ENCODE data around the gene CFAP299.

The CFAP299 gene

DNA sequence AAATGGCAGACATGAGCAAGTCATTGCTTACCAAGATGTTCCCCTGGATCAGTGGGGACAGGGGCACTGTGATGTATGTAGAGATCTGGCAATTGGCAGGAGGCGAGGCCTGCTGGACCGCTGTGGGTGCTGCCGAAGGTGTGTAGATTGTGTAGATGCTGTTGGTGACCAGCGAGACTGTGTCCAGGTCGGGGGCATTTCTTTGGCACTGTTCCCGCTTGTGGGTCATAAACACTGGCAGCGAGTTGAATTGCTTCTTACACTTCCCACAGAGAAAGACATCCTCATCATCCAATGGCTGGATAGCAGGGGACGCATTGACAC, 52.7 kb downstream of the CFAP299 start:
- H3K79me2 ChIP-seq (ENCODE audit: insufficient read depth, low read length) = no peaks in the 10 kb centered on the region
- no peak overlapping the region for H2AFZ ChIP-seq (ENCODE audit: low read depth, low read length, severe bottlenecking)

DNA sequence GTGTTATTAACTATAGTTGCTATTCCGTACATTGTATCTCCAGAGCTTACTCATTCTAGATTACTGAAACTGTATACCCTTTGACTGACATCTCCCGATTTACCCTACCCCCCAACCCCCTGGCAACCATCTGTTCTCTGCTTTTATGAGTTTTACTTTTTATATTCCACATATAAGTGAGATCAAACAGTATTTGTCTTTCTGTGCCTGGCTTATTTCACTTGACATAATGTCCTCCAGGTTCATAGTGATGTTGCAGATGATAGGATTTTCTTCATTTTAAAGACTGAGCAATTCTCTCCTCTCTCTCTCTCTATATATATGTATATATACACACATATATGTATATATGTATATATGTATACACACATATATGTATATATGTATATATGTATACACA, 54.6 kb downstream of the CFAP299 start:
- no peaks in the 10 kb centered on the region for H4K20me1 ChIP-seq (ENCODE audit: low read depth, low read length)
- H3K27me3 ChIP-seq (ENCODE audit: low read length) = no peaks in the 10 kb centered on the region
- no peaks in the 10 kb centered on the region for H3K36me3 ChIP-seq (ENCODE audit: low read length)
- H3K27ac ChIP-seq (ENCODE audit: low read depth, low read length) = no peak overlapping the region
- TF ChIP-seq EZH2phosphoT487 (conservative IDR thresholded peaks at IDR 0.05; ENCODE audit: low read length) = no peak
- TF ChIP-seq, protein P1, sequence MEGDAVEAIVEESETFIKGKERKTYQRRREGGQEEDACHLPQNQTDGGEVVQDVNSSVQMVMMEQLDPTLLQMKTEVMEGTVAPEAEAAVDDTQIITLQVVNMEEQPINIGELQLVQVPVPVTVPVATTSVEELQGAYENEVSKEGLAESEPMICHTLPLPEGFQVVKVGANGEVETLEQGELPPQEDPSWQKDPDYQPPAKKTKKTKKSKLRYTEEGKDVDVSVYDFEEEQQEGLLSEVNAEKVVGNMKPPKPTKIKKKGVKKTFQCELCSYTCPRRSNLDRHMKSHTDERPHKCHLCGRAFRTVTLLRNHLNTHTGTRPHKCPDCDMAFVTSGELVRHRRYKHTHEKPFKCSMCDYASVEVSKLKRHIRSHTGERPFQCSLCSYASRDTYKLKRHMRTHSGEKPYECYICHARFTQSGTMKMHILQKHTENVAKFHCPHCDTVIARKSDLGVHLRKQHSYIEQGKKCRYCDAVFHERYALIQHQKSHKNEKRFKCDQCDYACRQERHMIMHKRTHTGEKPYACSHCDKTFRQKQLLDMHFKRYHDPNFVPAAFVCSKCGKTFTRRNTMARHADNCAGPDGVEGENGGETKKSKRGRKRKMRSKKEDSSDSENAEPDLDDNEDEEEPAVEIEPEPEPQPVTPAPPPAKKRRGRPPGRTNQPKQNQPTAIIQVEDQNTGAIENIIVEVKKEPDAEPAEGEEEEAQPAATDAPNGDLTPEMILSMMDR (IDR thresholded peaks at IDR 0.05; ENCODE audit: insufficient read depth, low read length, poor library complexity, severe bottlenecking) = no peak
- H3F3A ChIP-seq (ENCODE audit: insufficient read depth) = no peaks in the 10 kb centered on the region
- no peak overlapping the region for H3K4me3 ChIP-seq (ENCODE audit: insufficient read depth, low read length, poor library complexity, severe bottlenecking)
- no peaks in the 10 kb centered on the region for H3K9me2 ChIP-seq (replicated peaks; ENCODE audit: insufficient read depth, low read length)
- no peak overlapping the region for H2AFZ ChIP-seq (ENCODE audit: low read depth, low read length, severe bottlenecking)
- H3K9ac ChIP-seq (ENCODE audit: low read length) = no peak overlapping the region
- no peaks in the 10 kb centered on the region for H3K9me3 ChIP-seq (ENCODE audit: insufficient read depth, low read length)
- H3K79me2 ChIP-seq (ENCODE audit: insufficient read depth, low read length) = no peaks in the 10 kb centered on the region
- no peak overlapping the region for H3K4me2 ChIP-seq (ENCODE audit: low read depth, low read length, poor library complexity, severe bottlenecking)

More for the DNA sequence above, 52.7 kb downstream of the CFAP299 start:
- TF ChIP-seq, protein P1 (IDR thresholded peaks at IDR 0.05; ENCODE audit: insufficient read depth, low read length, poor library complexity, severe bottlenecking) = no peak
- TF ChIP-seq EZH2phosphoT487 (conservative IDR thresholded peaks at IDR 0.05; ENCODE audit: low read length) = no peak
- no peaks in the 10 kb centered on the region for H3K9me3 ChIP-seq (ENCODE audit: insufficient read depth, low read length)
- H3K4me2 ChIP-seq (ENCODE audit: low read depth, low read length, poor library complexity, severe bottlenecking) = no peak overlapping the region
- H3K36me3 ChIP-seq (ENCODE audit: low read length) = no peaks in the 10 kb centered on the region
- H3K9ac ChIP-seq (ENCODE audit: low read length) = no peak overlapping the region
- no peaks in the 10 kb centered on the region for H4K20me1 ChIP-seq (ENCODE audit: low read depth, low read length)
- no peak overlapping the region for H3K4me3 ChIP-seq (ENCODE audit: insufficient read depth, low read length, poor library complexity, severe bottlenecking)
- H3K27me3 ChIP-seq (ENCODE audit: low read length) = no peaks in the 10 kb centered on the region
- H3F3A ChIP-seq (ENCODE audit: insufficient read depth) = no peaks in the 10 kb centered on the region
- H3K9me2 ChIP-seq (replicated peaks; ENCODE audit: insufficient read depth, low read length) = no peaks in the 10 kb centered on the region
- no peak overlapping the region for H3K27ac ChIP-seq (ENCODE audit: low read depth, low read length)

DNA sequence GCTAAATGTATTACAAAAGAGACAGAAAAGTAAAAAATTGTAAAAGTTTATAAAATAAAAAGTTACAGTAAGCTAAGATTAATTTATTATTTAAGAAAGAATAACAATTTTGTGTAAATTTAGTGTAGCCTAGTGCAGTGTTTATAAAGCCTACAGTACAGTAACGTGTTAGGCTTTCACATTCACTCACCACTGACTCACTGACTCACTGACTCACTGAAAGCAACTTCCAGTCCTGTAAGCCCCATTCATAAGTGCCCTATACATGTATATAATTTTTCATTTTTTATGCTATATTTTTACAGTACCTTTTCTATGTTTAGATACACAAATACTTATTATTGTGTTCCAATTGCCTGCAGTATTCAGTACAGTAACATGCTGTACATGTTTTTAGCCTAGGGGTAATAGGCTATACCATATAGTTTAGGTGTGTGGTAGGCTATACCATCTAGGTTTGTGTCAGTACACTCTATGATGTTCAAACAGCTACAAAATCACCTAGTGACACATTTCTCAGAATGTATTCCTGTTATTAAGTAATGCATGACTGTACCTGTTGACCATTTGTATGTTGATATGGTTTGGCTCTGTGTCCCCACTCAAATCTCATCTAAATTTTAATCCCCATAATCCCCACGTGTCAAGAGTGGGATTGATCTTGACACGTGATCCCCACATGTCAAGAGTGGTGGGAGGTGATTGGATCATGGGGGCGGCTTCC, 57.9 kb downstream of the CFAP299 start:
- H3K27me3 ChIP-seq (ENCODE audit: low read length) = no peaks in the 10 kb centered on the region
- no peak overlapping the region for H3K9ac ChIP-seq (ENCODE audit: low read length)
- TF ChIP-seq, protein P1 (IDR thresholded peaks at IDR 0.05; ENCODE audit: insufficient read depth, low read length, poor library complexity, severe bottlenecking) = no peak
- H3F3A ChIP-seq (ENCODE audit: insufficient read depth) = no peaks in the 10 kb centered on the region
- H3K27ac ChIP-seq (ENCODE audit: low read depth, low read length) = no peak overlapping the region
- no peaks in the 10 kb centered on the region for H3K36me3 ChIP-seq (ENCODE audit: low read length)
- no peak overlapping the region for H2AFZ ChIP-seq (ENCODE audit: low read depth, low read length, severe bottlenecking)
- no peak overlapping the region for H3K4me2 ChIP-seq (ENCODE audit: low read depth, low read length, poor library complexity, severe bottlenecking)
- H4K20me1 ChIP-seq (ENCODE audit: low read depth, low read length) = no peaks in the 10 kb centered on the region
- H3K9me2 ChIP-seq (replicated peaks; ENCODE audit: insufficient read depth, low read length) = no peaks in the 10 kb centered on the region
- no peaks in the 10 kb centered on the region for H3K9me3 ChIP-seq (ENCODE audit: insufficient read depth, low read length)
- H3K4me3 ChIP-seq (ENCODE audit: insufficient read depth, low read length, poor library complexity, severe bottlenecking) = no peak overlapping the region
- H3K79me2 ChIP-seq (ENCODE audit: insufficient read depth, low read length) = no peaks in the 10 kb centered on the region
